NK-92 (cell line): ENCODE results near the gene COL9A3.

ENCODE experiments used
- DNase-seq: peaks from one replicate; lab custom pipeline; 2025; ENCODE audit not compliant: unreplicated experiment; lab: John Stamatoyannopoulos, UW

Gene COL9A3

DNA sequence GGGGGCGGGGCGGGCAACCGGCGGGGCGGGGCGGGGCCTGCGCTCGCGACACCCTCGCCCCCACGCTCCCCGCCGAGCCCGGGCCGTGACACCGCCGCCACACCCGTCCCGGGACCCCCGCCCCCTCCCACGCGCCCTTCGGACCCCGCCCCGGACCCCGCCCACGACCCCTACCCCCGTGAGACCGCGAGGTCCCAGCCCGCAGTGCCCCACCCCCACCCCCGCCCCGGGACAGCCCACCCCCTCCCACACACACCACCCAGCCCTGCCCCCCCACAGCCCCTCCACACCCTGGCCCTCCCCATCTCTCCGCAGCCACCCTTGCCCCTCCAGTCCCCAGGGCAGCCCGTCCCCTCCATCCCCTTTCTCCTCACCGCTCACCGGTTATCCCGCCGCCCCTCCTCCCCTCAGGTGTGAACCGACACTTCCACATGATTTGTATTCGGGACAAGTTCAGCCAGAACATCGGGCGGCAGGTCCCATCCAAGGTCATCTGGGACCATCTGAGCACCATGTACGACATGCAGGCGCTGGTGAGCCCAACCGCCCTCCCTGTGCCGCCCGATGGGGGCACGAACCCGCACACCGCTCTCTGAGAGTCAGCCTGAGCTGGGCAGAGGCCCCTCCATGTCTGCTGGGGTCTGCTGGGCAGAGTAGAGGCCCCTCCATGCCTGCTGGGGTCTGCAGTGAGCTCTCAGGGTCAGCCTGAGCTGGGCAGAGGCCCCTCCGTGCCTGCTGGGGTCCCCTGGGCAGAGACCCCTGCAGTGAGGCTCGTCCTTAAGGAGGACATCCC is 20.0 kb upstream of the COL9A3 start:
- no peak for DNase-seq

DNA sequence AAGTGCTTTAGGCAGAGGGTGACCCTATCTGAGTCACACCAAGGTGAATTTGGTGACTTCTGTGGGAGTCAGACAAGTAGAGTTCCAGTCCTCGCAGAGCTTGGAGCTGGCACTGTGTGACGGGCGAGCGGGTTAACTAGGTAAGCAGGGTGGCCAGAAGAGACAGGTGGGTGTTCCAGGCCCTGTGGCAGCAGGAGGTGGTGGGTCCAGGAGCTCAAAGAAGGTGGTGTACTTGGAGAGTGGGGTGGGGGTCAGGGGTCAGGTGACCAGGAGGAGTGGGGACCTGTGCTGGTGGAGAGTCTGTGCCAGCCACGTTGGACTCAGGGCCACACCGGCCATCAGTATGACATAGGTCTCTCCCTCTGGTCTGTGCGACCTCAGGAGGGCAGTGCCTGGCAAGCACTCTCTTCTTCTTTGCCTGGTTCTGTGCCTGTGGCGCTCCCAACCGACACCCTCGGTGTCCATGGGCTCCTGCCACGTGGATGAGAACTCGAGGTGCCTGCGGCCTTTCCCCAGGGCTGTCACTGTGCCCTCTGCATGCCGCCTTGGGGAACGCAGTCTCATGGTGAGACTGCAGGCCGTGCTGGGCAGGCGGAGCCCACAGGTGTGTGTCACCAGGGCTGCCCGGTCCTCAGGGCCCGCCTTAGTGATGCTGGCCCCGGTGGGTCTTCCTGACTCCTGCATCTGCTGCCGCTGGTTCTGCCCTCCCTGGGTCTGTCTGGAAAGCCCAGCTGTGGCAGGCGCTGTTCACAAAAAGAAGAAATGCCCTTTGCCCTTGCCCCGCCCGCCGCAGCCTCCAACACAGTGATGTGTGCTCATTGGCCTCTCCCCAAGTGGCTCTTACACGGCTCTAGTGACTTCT is 18.9 kb upstream of the COL9A3 start:
- DNase-seq = no peak

DNA sequence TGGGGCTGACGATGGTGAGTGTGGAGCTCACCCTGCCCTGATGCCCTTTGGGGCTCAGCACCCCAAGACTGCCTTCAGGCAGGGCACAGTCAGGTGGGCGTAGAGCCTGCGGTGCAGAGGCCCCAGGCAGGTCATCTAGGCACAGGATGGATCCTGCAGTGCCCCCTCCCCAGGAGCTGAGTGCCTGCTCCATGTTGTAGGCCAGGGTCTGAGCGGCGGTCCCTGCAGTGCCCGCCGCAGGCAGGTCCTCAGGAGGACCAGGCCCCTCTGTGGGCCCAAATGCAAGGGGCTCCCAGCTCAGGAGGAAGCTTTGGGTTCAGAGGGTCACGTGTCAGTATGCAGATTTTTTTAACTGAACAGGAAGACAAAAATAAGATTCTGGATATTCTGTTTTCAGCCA is 17.8 kb upstream of the COL9A3 start:
- no peak for DNase-seq

DNA sequence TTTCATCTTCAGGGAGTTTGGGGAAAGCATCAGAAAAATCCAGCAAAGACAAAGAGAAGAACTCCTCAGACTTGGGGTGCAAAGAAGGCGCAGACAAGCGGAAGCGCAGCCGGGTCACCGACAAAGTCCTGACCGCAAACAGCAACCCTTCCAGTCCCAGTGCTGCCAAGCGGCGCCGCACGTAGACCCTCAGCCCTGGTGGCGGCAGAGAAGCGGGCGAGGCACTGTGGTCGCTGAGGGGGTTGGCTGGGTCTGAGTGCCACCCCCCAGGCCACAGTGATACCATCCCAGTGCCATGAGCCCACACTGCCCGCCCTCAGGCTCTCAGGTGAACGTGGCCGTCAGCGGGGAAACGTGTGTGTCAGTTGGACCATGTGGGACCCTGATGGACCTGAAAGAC is 17.4 kb upstream of the COL9A3 start:
- DNase-seq = no peak

- no peak for DNase-seq
These were observed 17.0 kb upstream of the COL9A3 start for GRCh38 chr20:62799873-62800272.

GRCh38 chr20:62800314-62801259 is 16.3 kb upstream of the COL9A3 start:
- no peak for DNase-seq

- DNase-seq = no peak
These were observed 15.4 kb upstream of the COL9A3 start for GRCh38 chr20:62801284-62802010.

DNA sequence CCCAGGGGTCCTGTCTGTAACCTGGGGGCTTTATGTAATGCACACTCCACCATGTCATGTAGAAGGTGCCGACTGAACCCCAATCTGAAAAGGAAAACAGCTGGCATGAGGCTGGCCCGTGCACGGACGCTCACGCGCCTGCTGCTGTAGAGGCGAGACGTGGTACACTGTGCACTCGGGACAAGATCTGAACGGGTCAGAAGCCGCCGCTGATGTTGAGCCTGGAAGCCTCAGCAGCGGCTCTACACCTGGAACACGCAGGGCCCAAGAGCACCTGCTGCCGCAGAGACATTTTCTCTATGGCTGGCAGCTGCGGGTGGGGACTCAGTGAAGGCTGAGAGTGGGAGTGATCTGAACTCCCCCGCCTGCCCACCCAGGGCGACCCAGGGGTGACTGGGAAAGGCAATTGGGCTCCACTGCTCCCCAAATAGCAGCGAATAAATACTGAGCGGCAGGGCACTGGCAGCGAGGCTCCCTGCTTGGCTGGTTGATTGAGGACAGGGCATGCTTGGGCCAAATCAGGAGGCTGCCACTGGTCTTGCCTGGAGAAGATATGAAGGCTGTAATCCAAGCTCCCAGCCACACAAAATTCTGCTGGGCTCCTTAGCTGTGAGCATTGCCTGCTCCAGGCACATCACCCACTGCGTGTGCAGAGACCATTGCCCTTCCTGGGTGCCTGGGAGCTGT is 14.7 kb upstream of the COL9A3 start:
- DNase-seq = no peak

- DNase-seq = no peak
These were observed 12.7 kb upstream of the COL9A3 start for GRCh38 chr20:62804021-62804626.

- no peak for DNase-seq
These were observed 12.2 kb upstream of the COL9A3 start, which contains the start of gene OGFR for GRCh38 chr20:62804627-62805154. OGFR (plus strand) TSS chr20:62804835; CDS start chr20:62804860, 25 bp downstream.

DNA sequence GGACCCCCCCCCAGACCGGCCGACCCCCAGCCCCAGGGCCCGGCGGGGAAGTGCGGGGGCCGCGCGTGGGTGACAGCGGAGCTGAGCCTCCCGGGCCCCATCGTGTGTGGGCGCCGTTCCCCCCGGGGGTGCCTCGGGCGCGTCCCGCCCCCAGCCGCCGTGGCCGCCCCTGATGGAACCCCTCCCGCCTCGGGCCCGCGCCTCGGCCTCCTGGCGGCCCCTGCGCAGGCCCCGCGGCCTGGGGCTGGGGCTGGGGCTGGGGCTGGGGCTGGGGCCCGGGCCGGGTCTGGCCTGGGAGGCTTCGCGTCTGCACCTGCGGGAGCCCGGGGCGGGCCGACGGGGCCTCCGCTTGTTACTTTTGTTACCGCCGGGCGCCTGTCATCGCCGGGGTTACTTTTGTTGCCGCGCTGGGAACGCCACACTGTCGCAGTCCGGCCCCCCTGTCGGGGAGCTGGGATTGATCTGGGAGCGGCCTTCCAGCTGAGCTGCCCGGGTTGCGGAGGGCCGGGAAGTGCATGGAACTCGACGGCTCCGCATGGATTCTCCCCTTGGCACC is 11.6 kb upstream of the COL9A3 start:
- DNase-seq = no peak

DNA sequence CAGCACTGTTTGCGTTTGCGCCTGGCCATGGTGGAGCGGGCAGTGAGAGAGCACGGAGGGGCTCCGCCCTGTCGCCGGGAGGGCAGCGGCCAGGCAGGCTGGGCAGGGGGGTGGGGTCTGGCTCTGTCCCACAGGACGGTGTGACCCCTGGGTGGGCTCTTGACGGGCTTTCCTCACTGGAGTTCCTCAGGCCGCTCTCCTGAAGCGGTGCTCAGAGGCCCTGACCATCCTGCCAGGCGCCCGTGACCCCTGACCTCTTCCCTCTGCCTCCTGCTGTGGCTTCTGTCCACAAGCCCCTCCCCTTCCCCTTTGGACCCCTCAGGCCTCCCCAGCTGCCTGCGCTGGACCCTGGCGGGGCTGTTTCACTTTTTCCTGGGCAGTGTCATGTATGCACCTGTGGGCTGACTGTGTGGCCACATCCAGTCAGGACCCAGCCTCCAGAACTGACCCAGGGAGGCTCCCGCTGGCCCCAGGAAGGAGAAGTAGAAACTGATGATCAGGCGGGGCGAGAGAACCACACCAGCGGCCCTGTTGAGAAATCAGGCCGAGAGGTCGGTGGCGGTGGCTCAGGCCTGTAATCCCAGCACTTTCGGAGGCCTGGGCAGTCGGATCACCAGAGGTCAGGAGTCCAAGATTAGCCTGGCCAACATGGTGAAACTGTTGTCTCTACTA is 11.0 kb upstream of the COL9A3 start:
- DNase-seq = no peak

DNA sequence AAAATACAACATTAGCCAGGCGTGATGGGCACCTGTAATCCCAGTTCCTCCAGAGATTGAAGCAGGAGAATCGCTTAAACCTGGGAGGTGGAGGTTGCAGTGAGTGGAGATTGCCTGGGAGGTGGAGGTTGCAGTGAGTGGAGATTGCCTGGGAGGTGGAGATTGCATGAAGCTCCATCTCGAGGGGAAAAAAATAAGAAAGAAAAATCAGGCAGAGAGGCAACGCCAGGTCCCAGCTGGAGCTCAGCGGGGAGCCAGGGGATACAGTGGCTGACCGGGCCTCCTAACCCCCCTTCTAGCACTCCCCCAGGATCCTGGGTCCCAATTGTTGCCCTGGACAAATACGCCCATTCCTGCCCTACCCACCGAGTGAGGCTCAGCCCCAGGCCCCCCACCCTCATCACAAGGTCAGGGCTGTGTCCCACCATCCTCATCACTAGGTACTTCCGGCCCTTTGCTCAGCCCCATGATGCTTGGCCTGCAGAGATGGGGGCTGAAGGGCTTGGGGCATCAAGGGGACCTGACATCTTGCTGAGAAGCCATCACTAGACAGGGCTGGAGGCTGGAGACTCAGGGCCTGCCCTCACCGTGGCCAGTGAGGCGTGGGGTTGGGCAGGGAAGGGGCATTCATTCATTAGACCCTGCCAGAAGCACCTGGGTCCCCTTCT is 10.3 kb upstream of the COL9A3 start:
- no peak for DNase-seq

DNA sequence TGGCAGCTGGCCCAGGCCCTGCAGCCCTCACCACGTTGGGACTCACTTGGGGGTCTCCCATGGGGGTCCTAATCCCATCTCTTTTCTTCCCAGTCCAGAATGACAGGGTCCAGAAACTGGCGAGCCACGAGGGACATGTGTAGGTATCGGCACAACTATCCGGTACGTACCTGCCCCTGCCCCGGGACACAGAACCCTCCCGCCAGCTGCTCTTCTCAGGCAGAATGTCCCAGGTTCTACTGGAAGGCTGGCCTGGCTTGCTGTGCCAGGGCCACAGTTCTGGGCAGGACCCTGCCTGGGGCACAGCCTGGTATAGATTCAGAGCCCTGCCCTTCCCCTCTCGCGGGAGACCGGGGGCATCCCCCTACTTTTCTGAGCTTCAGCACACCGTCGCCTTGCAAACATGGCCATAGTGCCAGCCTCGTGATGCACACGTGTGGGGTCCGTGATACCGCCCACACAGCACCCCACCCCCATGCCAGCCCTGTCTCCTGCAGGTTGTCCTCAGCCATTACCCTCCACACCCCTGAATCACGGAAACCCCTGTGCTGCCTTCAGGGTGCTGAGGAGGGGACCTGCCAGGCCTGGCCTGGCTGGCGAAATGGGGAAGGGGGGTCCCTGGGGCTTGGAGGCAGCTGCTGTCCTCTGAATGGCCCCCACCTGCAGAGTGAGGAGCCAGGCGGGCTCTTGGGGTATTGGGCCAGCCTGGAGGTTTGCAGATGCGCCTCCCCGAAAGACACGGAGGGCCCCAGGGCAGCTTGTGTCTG is 9.2 kb upstream of the COL9A3 start:
- DNase-seq = no peak

DNA sequence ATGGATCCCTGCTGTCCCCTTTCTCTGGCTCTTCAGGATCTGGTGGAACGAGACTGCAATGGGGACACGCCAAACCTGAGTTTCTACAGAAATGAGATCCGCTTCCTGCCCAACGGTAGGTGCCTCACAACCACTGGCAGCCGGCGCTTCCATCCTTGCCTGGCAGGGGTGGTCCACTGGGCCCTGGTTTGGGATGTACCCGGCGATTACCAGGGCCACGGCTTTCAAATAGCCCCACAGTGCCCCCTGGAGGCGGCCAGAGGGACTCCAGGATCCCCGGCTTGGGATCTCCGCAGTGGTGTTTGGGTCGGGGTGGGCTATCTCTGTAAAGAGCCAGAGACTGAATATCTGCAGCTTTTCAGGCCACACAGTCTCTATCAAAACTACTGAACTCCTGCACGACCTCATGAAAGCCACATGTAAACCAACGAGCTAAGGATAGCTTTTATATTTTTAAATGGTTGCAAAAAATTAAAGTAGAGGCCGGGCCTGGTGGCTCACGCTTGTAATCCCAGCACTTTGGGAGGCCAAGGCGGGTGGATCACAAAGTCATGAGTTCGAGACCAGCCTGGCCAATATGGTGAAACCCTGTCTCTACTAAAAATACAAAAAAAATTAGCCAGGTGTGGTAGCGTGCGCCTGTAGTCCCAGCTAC is 8.5 kb upstream of the COL9A3 start:
- DNase-seq = no peak
